GM19324 (cell line): ENCODE results near the gene MYO1C.
"Not testable (repeated sequence)": the region's sequence is repeated elsewhere in the genome, so short reads cannot be mapped to it uniquely, and the experiment has no call there.

ENCODE experiments used
- ATAC-seq: cut with Tn5 transposase; IDR thresholded peaks from one replicate; pipeline ENCODE4 v1.9.1; 2021; ENCODE audit warnings: mild to moderate bottlenecking, moderate library complexity; ENCODE audit not compliant: unreplicated experiment, low FRiP score

MYO1C gene

GRCh38 chr17:1434150-1434549 lies 58.3 kb downstream of the MYO1C start:
- no peak for ATAC-seq

- ATAC-seq = no peak
Observed at GRCh38 chr17:1431631-1432104, 60.8 kb downstream of the MYO1C start.

- ATAC-seq = no peak
Observed at GRCh38 chr17:1423456-1424135, 68.9 kb downstream of the MYO1C start.

GRCh38 chr17:1422885-1423284 lies 69.6 kb downstream of the MYO1C start:
- ATAC-seq = no peak

- no peak for ATAC-seq
Observed at GRCh38 chr17:1421470-1421869, 71.0 kb downstream of the MYO1C start.

GRCh38 chr17:1420981-1421380 lies 71.5 kb downstream of the MYO1C start:
- ATAC-seq = no peak

GRCh38 chr17:1420163-1420562 lies 72.3 kb downstream of the MYO1C start:
- no peak for ATAC-seq

- not testable (repeated sequence) for ATAC-seq
Observed at GRCh38 chr17:1418476-1418875, 74.0 kb downstream of the MYO1C start.

- ATAC-seq = no peak
Observed at GRCh38 chr17:1416414-1416813, 76.1 kb downstream of the MYO1C start.

GRCh38 chr17:1414634-1415033 lies 77.9 kb downstream of the MYO1C start:
- ATAC-seq = no peak
